Stimulated activated CD4-positive, alpha-beta T cell treated with anti-CD3 and anti-CD28 coated beads, Interleukin-4, amount 100 ng/mL, for 24 hours (primary cell): ENCODE measurements around the gene VWA3A.
A peak's percentile ranks its signal among the peaks of the same experiment; 100 is the strongest.
"Not testable (repeated sequence)": the region's sequence is repeated elsewhere in the genome, so short reads cannot be mapped to it uniquely, and the experiment has no call there.

Source experiments
- DNase-seq: peaks from one replicate; pipeline ENCODE4 v3.0.0-alpha.2; 2020

The VWA3A gene

GRCh38 chr16:22091721-22092120 lies 620 bp upstream of the VWA3A start:
- no peak for DNase-seq

DNA sequence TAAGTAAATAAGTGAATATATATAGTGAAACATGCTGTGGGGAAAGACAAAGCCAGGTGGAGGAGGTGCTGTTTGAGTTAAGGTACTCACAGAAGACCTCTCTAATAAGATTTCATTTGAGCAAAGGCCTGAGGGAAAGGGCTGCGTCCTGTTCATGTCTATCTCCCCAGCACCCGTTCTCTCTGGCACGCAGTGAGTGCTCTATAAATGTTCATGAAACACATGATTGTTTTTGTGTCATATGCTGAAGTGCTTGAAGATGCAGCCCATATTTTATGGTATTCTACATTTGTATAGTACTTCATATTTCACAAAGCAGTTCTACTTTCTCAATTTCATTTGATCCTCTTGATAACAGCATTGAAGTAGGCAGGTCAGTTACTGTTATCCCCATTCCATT lies 990 bp downstream of the VWA3A start:
- no peak for DNase-seq

DNA sequence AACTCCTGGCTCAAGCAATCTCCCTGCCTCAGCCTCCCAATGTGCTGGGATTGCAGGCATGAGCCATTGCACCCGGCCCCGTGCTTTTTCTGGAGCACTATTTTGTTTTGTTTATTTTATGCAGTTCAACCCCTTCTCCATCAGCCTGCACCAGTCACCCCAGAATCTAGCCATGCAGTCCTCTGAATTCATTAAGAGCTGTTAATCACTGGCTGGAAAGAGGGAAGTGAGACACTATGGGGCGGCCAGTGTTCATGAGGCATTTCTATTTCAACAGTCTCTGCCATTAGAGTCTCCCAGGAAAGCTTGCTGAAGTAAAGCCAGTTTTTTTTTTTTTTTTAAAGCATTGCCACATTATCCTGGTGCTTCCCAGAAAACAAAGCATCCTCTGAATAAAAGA lies 1.7 kb downstream of the VWA3A start:
- no peak for DNase-seq

GRCh38 chr16:22098405-22099255 lies 6.3 kb downstream of the VWA3A start:
- DNase-seq = peak; percentile 9

- no peak for DNase-seq
Measured at GRCh38 chr16:22099256-22099975, 7.1 kb downstream of the VWA3A start.

DNA sequence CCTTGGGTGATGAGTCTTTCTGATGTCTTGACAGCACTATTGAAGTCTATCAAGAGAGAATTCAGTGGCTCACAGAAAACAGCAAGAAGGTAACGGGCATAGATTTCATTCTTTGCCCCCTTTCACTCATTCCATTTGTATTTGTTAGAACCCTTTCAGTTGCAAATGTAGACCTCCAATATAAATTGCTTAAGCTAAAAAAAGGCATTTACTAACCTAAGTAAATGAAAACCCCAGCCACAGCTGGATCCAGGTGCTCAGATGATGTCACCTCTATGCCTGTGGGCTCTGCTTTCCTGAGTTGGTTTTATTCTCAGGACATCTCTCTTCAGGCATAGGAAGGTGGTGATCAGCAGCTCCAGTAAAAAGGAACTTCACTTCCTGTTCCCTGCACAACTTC lies 11.1 kb downstream of the VWA3A start:
- DNase-seq = no peak

GRCh38 chr16:22109258-22109898 lies 17.0 kb downstream of the VWA3A start:
- DNase-seq = no peak

DNA sequence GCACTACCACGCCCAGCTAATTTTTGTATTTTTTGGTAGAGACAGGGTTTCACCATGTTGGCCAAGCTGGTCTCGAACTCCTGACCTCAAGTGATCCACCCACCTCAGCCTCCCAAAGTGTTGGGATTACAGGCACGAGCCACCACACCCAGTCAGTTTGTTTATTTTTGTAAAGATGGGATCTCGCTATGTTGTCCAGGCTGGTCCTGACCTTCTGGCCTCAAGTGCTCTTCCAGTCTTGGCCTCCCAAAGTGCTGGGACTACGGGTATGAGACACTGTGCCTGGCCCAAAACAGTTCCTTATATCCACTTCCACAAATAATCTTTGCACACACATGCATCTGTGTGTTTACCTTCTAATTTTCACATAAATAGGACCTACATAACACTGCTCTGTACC lies 19.3 kb downstream of the VWA3A start:
- not testable (repeated sequence) for DNase-seq

- no peak for DNase-seq
Measured at GRCh38 chr16:22116095-22116700, 23.9 kb downstream of the VWA3A start.

- DNase-seq = no peak
Measured at GRCh38 chr16:22117609-22118008, 25.3 kb downstream of the VWA3A start.

- DNase-seq = no peak
Measured at GRCh38 chr16:22120440-22120839, 28.1 kb downstream of the VWA3A start.

- DNase-seq = no peak
Measured at GRCh38 chr16:22122239-22122638, 29.9 kb downstream of the VWA3A start.

GRCh38 chr16:22123146-22123545 lies 30.8 kb downstream of the VWA3A start:
- DNase-seq = no peak

DNA sequence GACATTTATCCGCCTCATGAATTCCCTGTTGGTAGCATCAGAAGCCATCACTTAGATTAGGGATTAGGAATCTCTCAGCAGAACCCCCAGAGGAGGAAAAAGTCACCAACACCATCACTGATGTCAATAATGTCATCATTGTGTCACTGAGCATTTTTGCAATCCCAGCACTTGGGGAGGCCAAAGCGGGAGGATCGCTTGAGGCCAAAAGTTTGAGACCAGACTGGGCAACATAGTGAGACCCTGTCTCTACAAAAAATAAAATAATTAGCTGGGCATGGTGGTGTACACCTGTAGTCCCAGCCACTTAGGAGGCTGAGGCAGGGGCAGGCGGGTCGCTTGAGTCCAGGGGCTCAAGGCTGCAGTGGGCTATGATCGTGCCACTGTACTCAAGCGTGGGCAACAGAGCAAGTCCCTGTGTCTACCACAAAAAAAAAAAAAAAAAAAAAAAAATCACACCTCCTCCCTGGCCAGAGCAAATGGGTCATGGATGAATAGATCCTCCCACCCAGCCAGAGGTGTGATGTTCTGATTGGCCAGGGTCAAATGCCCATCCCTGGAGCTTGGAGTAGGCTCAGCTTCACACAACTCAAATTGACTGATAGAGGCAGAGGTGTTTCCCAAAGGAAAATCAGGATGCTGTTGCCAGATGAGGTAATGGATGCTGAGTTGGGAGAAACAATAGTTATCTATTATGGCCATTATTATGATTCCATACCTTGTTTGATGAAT lies 31.6 kb downstream of the VWA3A start:
- DNase-seq = no peak

GRCh38 chr16:22124583-22125284 lies 32.4 kb downstream of the VWA3A start:
- DNase-seq = no peak

DNA sequence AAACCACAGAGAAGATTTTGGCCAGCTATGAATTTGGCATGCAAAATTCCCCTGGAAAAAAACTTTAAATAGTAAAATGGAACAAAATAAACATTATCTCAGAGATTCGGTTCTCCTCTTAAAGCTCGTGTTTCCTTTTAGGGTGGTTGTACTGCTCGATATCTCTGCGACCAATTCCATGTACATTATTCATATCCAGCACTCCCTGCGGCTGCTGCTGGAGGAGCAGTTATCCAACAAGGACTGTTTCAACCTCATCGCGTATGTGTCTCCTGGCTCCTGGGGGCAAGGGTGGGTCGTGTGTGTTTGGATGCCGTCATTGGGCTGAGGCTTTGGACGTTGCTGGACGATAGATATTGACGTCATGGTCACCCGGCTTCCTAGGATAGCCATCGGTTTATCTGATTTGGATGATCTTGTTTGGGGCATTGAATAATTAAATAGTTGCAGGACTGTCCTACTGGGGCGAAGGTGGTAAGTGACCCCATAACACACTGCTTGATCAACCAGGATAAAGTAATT lies 33.8 kb downstream of the VWA3A start:
- no peak for DNase-seq

- not testable (repeated sequence) for DNase-seq
Measured at GRCh38 chr16:22128537-22128936, 36.2 kb downstream of the VWA3A start.

DNA sequence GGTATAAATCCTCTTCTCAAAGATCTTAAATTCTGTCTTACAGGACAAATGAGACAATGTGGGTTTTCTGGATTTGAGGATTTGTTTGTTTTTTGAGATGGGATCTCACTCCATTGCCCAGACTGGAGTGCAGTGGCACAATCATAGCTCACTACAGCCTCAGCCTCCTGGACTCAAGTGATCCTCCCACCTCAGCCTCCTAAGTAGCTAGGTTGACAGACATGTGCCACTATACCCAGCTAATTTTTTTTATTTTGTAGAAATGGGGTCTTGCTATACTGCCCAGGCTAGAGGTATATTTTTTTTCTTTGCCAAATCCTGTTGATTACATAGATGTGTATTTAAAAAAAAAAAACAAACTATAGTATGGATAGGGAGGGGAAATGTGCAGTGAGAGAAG lies 38.2 kb downstream of the VWA3A start:
- no peak for DNase-seq

GRCh38 chr16:22132801-22133200 lies 40.5 kb downstream of the VWA3A start:
- DNase-seq = no peak

DNA sequence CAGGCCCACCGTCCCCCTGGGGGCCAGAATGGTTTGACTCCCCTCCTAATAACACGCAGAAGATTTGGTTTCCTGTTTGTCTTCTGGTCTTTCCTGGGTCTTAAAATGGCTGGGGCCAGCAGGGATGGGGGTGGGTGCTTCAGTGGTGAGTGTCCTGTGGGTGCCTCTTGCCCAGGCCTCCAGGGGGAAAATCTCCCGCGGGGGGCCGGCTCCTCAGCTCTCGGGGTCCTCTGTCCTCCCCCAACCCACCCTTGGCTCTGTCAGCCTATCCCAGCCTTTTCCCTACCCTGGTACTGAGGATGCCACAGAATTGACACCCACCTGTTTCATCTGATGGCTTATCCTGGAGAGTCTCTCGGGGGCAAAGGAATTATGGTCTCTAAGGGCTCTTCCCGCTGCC lies 46.1 kb downstream of the VWA3A start:
- no peak for DNase-seq

DNA sequence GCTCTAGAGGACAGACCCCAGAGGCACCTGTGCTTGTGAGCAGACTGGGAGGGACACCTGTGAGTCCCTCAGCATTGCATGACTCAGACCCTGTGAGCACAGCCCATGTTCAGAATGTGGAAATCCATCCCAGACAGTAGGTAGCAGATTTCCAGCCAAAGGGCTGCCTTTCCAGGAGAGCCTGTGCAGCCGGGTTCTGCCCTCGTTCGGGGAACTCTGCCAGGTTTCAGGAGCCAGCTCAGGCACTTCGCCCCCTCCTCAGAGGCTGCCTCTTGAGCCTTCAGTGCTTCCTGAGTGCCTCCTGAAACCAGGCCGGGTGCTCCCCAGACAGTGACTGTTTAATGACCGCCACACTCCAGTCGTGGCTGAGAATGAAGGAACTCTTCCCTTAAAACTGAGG lies 46.7 kb downstream of the VWA3A start:
- no peak for DNase-seq

- DNase-seq = no peak
Measured at GRCh38 chr16:22139732-22140131, 47.4 kb downstream of the VWA3A start.
